HepG2 (cell line): Measurements from ENCODE around the gene HNRNPF. TPM values are rescaled to one million over a fixed set of nuclear protein-coding genes. Genes with fewer than 3 reads are reported as not detected.
A peak's percentile ranks its signal among the peaks of the same experiment; 100 is the strongest.

Source experiments
- CEBPB ChIP-seq: IDR thresholded peaks from 2 replicates; pipeline ENCODE4 v1.6.1; 2011; ENCODE audit warnings: low read depth, low read length, improper control_type of control experiment, borderline replicate concordance
- GATA4 ChIP-seq: sonication (generic); IDR thresholded peaks from 2 replicates; pipeline ENCODE4 v1.6.1; 2016; ENCODE audit warnings: antibody characterized with exemption, low read depth, borderline replicate concordance
- HES4 ChIP-seq: sonication (generic); formaldehyde crosslinking; IDR thresholded peaks from 2 replicates; pipeline ENCODE4 v1.9.0; 2021; ENCODE audit warnings: mild to moderate bottlenecking, missing genetic modification reagents, borderline replicate concordance
- MTA1 ChIP-seq: sonication (generic); formaldehyde crosslinking; IDR thresholded peaks from 2 replicates; pipeline ENCODE4 v1.4.0; 2020; ENCODE audit warnings: missing genetic modification reagents, mild to moderate bottlenecking, borderline replicate concordance
- NCOA2 ChIP-seq: sonication (generic); formaldehyde crosslinking; IDR thresholded peaks from 2 replicates; pipeline ENCODE4 v1.8.0; 2022; ENCODE audit warnings: inconsistent platforms
- NFYB ChIP-seq: sonication (generic); formaldehyde crosslinking; IDR thresholded peaks from 2 replicates; pipeline ENCODE4 v1.4.0; 2020; ENCODE audit warnings: missing genetic modification reagents
- PHB2 ChIP-seq: fragments of 450-650 bp; IDR thresholded peaks from 2 replicates; pipeline ENCODE4 v1.6.1; 2018; ENCODE audit not compliant: partially characterized antibody
- RBAK ChIP-seq: sonication (generic); formaldehyde crosslinking; IDR thresholded peaks from 2 replicates; pipeline ENCODE4 v1.5.1; 2020; ENCODE audit warnings: mild to moderate bottlenecking, missing genetic modification reagents
- SMYD3 ChIP-seq: sonication (generic); formaldehyde crosslinking; IDR thresholded peaks from 2 replicates; pipeline ENCODE4 v1.8.1; 2023; ENCODE audit warnings: mild to moderate bottlenecking, missing genetic modification reagents
- TARDBP ChIP-seq: sonication (generic); formaldehyde crosslinking; IDR thresholded peaks from 2 replicates; pipeline ENCODE4 v1.8.0; 2022; ENCODE audit warnings: mild to moderate bottlenecking, missing genetic modification reagents
- ZFAT ChIP-seq: sonication (generic); formaldehyde crosslinking; conservative IDR thresholded peaks from 2 replicates; pipeline ENCODE4 v1.8.1; 2023; ENCODE audit warnings: missing genetic modification reagents, inconsistent platforms
- ZFP36L1 ChIP-seq: sonication (generic); formaldehyde crosslinking; IDR thresholded peaks from 2 replicates; pipeline ENCODE4 v1.8.0; 2022; ENCODE audit warnings: mild to moderate bottlenecking, missing genetic modification reagents, moderate library complexity
- ZMAT3 ChIP-seq: sonication (generic); formaldehyde crosslinking; conservative IDR thresholded peaks from 2 replicates; pipeline ENCODE4 v1.7.0; 2021; ENCODE audit warnings: missing genetic modification reagents
- ZMYM2 ChIP-seq: sonication (generic); formaldehyde crosslinking; IDR thresholded peaks from 2 replicates; pipeline ENCODE4 v1.8.0; 2022; ENCODE audit warnings: mild to moderate bottlenecking, missing genetic modification reagents
- ZNF646 ChIP-seq: sonication (generic); formaldehyde crosslinking; IDR thresholded peaks from 2 replicates; pipeline ENCODE4 v1.9.0; 2021; ENCODE audit warnings: mild to moderate bottlenecking, missing genetic modification reagents
- ZNF7 ChIP-seq: IDR thresholded peaks from 2 replicates; pipeline ENCODE4 v1.6.1; 2016; ENCODE audit warnings: missing biosample characterization, missing genetic modification reagents
- ZNF784 ChIP-seq: sonication (generic); formaldehyde crosslinking; IDR thresholded peaks from 2 replicates; pipeline ENCODE4 v1.5.1; 2020; ENCODE audit warnings: missing genetic modification reagents, mild to moderate bottlenecking, borderline replicate concordance
- polyA plus RNA-seq, 8 experiments: library from polyadenylated mRNA; depleted of rRNA in 3 of 8; stranded (reverse) in 7 of 8; unstranded in 1 of 8; fragments of >200 nt; fragmentation: Illumina TruSeq in 4 of 8; extraction: Trizol in 4 of 8; gene quantifications; 2 replicates each; pipeline versions ENCODE4 v1.2.1 to v1.2.3, GENCODE V29; 2011 to 2016; ENCODE audit warnings: low read depth in 4 of 8, missing spikeins in 1 of 8, mixed read lengths in 1 of 8; ENCODE audit not compliant: insufficient read depth in 1 of 8
- total RNA-seq, 5 experiments: library from RNA; depleted of rRNA; stranded (reverse); fragments of >200 nt; fragmentation: Illumina TruSeq; extraction: Trizol; gene quantifications; 2 replicates each; pipeline ENCODE4 v1.2.3, GENCODE V29; 2016; ENCODE audit warnings: low read depth in 1 of 5
- TF ChIP-seq, protein P1 (sequence below): sonication (generic); formaldehyde crosslinking; IDR thresholded peaks from 2 replicates; pipeline ENCODE4 v1.5.0; 2020; ENCODE audit warnings: missing genetic modification reagents
- TF ChIP-seq, protein P2 (sequence below): sonication (generic); formaldehyde crosslinking; IDR thresholded peaks from 2 replicates; pipeline ENCODE4 v1.4.0; 2020; ENCODE audit warnings: missing genetic modification reagents

The HNRNPF gene
- total and polyA plus RNA-seq, 2 of the 13 experiments (the other 11 are each of a cell fraction or from before 2014, with no cell fraction given): 166 to 308 TPM

DNA sequence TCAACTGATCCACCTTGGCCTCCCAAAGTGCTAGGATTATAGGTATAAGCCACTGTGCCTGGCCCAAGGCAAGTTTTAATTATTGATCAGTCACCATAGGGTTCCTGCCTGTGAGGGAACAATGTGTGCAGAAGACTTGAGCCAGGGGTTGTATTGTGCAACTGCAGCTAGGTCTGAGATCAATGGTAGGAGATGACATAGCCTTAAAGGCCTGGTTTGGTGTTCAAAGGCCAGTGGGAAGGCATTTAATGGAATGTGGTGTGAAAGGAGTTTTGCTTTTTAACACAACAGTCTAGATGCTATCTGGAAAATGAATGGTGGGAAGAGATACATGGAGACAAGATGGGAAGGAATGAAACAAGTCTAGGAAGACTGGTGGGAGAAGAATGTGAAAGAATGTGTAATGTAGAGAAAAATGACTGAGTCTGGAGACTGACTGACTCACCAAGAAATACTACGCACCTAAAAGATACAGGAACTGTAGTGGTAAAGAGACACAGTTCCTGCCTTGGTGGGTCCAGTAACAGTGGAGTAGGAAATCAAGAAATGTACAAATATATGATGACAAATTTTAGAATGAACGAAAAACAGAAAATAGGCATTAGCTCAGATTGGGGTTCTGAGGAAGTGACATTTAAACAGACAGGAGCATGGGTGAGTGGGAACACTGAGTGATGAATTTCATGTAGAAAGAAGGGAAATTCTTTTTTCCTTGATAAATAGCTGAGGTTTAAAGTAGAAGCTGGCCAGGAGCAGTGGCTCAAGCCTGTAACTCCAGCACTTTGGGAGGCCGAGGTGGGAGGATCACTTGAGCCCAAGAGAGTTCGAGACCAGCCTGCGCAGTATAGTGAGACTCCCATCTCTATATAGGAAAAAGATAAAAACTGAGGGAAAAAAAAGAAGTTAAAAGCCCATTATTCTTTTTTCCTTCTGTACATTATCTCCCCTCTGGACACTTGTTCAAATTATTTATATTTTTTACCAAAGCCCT, 9.4 kb downstream of the HNRNPF start (continued):
- TF ChIP-seq ZNF646 (CRISPR knock-in tag) (no peak), ZMAT3 (CRISPR knock-in tag) (no peak), ZFAT (CRISPR knock-in tag) (no peak), HES4 (CRISPR knock-in tag) (no peak), PHB2 (no peak), RBAK (CRISPR knock-in tag) (no peak), CEBPB (peak; percentile 98), ZNF784 (CRISPR knock-in tag) (no peak), ZMYM2 (CRISPR knock-in tag) (no peak), SMYD3 (CRISPR knock-in tag) (no peak), GATA4 (no peak), TARDBP (CRISPR knock-in tag) (no peak; the same call in 1 of the 2 replicates), NFYB (CRISPR knock-in tag) (no peak), MTA1 (CRISPR knock-in tag) (no peak), ZNF7 (no peak), ZFP36L1 (CRISPR knock-in tag) (no peak), NCOA2 (CRISPR knock-in tag) (peak; percentile 41; the same call in 1 of the 2 replicates)
- TF ChIP-seq, protein P1, sequence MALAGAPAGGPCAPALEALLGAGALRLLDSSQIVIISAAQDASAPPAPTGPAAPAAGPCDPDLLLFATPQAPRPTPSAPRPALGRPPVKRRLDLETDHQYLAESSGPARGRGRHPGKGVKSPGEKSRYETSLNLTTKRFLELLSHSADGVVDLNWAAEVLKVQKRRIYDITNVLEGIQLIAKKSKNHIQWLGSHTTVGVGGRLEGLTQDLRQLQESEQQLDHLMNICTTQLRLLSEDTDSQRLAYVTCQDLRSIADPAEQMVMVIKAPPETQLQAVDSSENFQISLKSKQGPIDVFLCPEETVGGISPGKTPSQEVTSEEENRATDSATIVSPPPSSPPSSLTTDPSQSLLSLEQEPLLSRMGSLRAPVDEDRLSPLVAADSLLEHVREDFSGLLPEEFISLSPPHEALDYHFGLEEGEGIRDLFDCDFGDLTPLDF: no peak
- TF ChIP-seq, protein P2, sequence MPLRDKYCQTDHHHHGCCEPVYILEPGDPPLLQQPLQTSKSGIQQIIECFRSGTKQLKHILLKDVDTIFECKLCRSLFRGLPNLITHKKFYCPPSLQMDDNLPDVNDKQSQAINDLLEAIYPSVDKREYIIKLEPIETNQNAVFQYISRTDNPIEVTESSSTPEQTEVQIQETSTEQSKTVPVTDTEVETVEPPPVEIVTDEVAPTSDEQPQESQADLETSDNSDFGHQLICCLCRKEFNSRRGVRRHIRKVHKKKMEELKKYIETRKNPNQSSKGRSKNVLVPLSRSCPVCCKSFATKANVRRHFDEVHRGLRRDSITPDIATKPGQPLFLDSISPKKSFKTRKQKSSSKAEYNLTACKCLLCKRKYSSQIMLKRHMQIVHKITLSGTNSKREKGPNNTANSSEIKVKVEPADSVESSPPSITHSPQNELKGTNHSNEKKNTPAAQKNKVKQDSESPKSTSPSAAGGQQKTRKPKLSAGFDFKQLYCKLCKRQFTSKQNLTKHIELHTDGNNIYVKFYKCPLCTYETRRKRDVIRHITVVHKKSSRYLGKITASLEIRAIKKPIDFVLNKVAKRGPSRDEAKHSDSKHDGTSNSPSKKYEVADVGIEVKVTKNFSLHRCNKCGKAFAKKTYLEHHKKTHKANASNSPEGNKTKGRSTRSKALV: no peak
